Measurements from ENCODE around the gene JAM2.

DNA sequence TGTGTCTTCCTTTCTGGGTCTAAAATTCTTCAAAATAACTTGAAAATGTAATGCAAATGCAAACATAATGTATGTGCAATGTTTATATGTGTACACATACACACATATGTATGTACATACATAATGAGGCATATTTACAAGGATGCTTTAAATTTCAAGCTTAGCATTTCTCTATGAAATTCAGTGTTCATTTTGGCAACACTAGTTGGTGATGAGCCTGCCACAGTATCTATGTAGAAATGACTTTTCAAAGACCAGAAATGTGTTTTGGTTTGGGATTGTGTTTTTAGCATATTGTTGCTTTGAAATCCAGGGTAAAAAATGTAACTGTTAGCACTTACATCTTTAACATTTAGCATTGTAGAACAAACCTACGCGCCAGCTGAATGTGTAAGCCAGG lies 105.8 kb downstream of the JAM2 start:
- TF ChIP-seq, protein P1, sequence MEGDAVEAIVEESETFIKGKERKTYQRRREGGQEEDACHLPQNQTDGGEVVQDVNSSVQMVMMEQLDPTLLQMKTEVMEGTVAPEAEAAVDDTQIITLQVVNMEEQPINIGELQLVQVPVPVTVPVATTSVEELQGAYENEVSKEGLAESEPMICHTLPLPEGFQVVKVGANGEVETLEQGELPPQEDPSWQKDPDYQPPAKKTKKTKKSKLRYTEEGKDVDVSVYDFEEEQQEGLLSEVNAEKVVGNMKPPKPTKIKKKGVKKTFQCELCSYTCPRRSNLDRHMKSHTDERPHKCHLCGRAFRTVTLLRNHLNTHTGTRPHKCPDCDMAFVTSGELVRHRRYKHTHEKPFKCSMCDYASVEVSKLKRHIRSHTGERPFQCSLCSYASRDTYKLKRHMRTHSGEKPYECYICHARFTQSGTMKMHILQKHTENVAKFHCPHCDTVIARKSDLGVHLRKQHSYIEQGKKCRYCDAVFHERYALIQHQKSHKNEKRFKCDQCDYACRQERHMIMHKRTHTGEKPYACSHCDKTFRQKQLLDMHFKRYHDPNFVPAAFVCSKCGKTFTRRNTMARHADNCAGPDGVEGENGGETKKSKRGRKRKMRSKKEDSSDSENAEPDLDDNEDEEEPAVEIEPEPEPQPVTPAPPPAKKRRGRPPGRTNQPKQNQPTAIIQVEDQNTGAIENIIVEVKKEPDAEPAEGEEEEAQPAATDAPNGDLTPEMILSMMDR (IDR thresholded peaks at IDR 0.05) = no peak
- no peak for TF ChIP-seq POLR2A (IDR thresholded peaks at IDR 0.05)

Measured in heart left ventricle (tissue), 13 donors.